HG02981 (cell line): ENCODE results near the gene C1orf52.

Experiments used
- ATAC-seq: cut with Tn5 transposase; IDR thresholded peaks from one replicate; pipeline ENCODE4 v1.9.1; 2021; ENCODE audit warnings: mild to moderate bottlenecking, moderate library complexity; ENCODE audit not compliant: unreplicated experiment

The C1orf52 gene

GRCh38 chr1:85237613-85238012 lies 21.8 kb downstream of the C1orf52 start:
- ATAC-seq, result no peak

- no peak for ATAC-seq
These were observed 29.0 kb downstream of the C1orf52 start for GRCh38 chr1:85230305-85230977.

- no peak for ATAC-seq
These were observed 29.8 kb downstream of the C1orf52 start for GRCh38 chr1:85229574-85230097.

- ATAC-seq, result no peak
These were observed 30.5 kb downstream of the C1orf52 start for GRCh38 chr1:85228972-85229371.

- no peak for ATAC-seq
These were observed 33.7 kb downstream of the C1orf52 start for GRCh38 chr1:85225624-85226380.

- ATAC-seq, result no peak
These were observed 34.5 kb downstream of the C1orf52 start for GRCh38 chr1:85224734-85225623.

GRCh38 chr1:85224295-85224694 lies 35.2 kb downstream of the C1orf52 start:
- ATAC-seq, result no peak

GRCh38 chr1:85223334-85223733 lies 36.1 kb downstream of the C1orf52 start:
- ATAC-seq, result no peak

- no peak for ATAC-seq
These were observed 38.7 kb downstream of the C1orf52 start for GRCh38 chr1:85220756-85221201.

- no peak for ATAC-seq
These were observed 39.4 kb downstream of the C1orf52 start for GRCh38 chr1:85219853-85220610.

- no peak for ATAC-seq
These were observed 42.8 kb downstream of the C1orf52 start for GRCh38 chr1:85216697-85217096.

GRCh38 chr1:85214654-85215053 lies 44.8 kb downstream of the C1orf52 start:
- no peak for ATAC-seq

GRCh38 chr1:85208488-85208887 lies 51.0 kb downstream of the C1orf52 start:
- no peak for ATAC-seq

GRCh38 chr1:85203573-85204171 lies 55.8 kb downstream of the C1orf52 start:
- no peak for ATAC-seq

GRCh38 chr1:85202864-85203255 lies 56.6 kb downstream of the C1orf52 start:
- no peak for ATAC-seq

- ATAC-seq, result no peak
These were observed 57.2 kb downstream of the C1orf52 start for GRCh38 chr1:85202092-85202863.

- ATAC-seq, result peak; percentile 35
These were observed 57.9 kb downstream of the C1orf52 start for GRCh38 chr1:85201340-85202091.
